ENCODE results near the gene ANKRD18B. TPM values are rescaled to one million over a fixed set of nuclear protein-coding genes. Genes with fewer than 3 reads are reported as not detected.
"Not testable (repeated sequence)": the region's sequence is repeated elsewhere in the genome, so short reads cannot be mapped to it uniquely, and the experiment has no call there.

The ANKRD18B gene
- total RNA-seq, 1 donor = not detected

- not testable (repeated sequence) for H3K4me3 ChIP-seq (ENCODE audit: low read depth, low read length); DNase-seq (ENCODE audit: low read depth)
These were observed 64.8 kb downstream of the ANKRD18B start for GRCh38 chr9:33588876-33589275.

GRCh38 chr9:33590857-33591256 is 66.8 kb downstream of the ANKRD18B start:
- not testable (repeated sequence) for H3K4me3 ChIP-seq (ENCODE audit: low read depth, low read length); DNase-seq (ENCODE audit: low read depth)

DNA sequence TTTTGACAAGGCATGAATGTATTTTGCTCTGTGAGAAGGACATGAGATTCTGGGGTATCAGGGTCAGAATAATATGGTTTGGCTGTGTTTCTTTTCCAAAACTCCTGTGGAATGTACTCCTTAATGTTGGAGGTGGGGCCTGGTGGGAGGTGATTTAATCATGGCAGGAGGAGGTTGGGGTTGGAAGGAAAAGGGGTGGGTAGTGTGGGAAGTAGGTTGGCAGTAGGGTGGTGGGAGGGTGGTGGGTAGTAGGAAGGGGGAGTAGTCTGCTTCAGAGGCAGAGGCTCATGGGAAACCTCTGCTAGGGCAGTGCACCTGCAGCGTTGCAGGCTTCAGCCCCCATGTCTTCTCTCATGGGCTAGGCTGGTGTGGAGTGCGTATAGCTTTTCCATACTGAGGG is 72.9 kb downstream of the ANKRD18B start:
- not testable (repeated sequence) for DNase-seq (ENCODE audit: low read depth); H3K4me3 ChIP-seq (ENCODE audit: low read depth, low read length)

GRCh38 chr9:33597386-33597785 is 73.3 kb downstream of the ANKRD18B start:
- not testable (repeated sequence) for H3K4me3 ChIP-seq (ENCODE audit: low read depth, low read length); DNase-seq (ENCODE audit: low read depth)

DNA sequence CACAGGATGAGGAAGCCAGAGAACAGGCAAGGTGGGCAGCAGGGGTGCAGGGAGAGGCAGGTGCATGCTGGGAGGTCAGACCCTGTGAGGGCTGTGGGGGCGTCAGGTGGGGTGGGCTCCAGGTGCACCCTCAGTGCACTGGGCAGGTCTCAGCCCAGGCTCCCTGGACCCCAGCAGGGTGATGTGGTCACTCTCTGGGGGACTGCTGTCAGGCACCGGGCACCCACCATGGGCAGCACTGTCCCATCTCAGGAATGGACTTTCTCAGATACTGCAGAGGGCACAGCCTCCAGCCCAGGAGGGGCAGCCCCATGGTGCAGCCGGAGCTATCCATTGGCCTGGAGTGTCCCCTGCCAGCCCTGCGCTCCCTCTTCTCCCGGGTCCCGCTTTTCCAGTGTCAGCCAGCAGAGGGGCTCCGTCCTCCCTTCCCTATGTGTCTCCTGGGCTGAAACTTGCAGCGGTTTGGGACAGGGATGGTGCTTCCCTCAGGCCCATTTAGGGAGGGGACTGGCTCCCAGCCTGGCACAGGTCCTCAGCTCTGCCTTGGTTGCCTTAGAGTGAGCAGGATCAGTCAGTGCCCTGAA is 74.8 kb downstream of the ANKRD18B start:
- not testable (repeated sequence) for DNase-seq (ENCODE audit: low read depth); H3K4me3 ChIP-seq (ENCODE audit: low read depth, low read length)

- H3K4me3 ChIP-seq (ENCODE audit: low read depth, low read length); DNase-seq (ENCODE audit: low read depth): not testable (repeated sequence)
These were observed 76.9 kb downstream of the ANKRD18B start for GRCh38 chr9:33600911-33601310.

- TF ChIP-seq, protein P1, sequence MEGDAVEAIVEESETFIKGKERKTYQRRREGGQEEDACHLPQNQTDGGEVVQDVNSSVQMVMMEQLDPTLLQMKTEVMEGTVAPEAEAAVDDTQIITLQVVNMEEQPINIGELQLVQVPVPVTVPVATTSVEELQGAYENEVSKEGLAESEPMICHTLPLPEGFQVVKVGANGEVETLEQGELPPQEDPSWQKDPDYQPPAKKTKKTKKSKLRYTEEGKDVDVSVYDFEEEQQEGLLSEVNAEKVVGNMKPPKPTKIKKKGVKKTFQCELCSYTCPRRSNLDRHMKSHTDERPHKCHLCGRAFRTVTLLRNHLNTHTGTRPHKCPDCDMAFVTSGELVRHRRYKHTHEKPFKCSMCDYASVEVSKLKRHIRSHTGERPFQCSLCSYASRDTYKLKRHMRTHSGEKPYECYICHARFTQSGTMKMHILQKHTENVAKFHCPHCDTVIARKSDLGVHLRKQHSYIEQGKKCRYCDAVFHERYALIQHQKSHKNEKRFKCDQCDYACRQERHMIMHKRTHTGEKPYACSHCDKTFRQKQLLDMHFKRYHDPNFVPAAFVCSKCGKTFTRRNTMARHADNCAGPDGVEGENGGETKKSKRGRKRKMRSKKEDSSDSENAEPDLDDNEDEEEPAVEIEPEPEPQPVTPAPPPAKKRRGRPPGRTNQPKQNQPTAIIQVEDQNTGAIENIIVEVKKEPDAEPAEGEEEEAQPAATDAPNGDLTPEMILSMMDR (IDR thresholded peaks at IDR 0.05; ENCODE audit: insufficient read depth, low read depth, low read length) = peak; percentile 50
- not testable (repeated sequence) for DNase-seq (ENCODE audit: low read depth); H3K4me3 ChIP-seq (ENCODE audit: low read depth, low read length)
These were observed 80.2 kb downstream of the ANKRD18B start for GRCh38 chr9:33604249-33604648.

GRCh38 chr9:33604936-33605335 is 80.9 kb downstream of the ANKRD18B start:
- not testable (repeated sequence) for H3K4me3 ChIP-seq (ENCODE audit: low read depth, low read length)
- peak; percentile 36 for DNase-seq (ENCODE audit: low read depth)

GRCh38 chr9:33611358-33611757 is 87.3 kb downstream of the ANKRD18B start:
- no peak for DNase-seq (ENCODE audit: low read depth)
- TF ChIP-seq, protein P1 (IDR thresholded peaks at IDR 0.05; ENCODE audit: insufficient read depth, low read depth, low read length) = no peak
- no peak overlapping the region for H3K4me3 ChIP-seq (ENCODE audit: low read depth, low read length)

DNA sequence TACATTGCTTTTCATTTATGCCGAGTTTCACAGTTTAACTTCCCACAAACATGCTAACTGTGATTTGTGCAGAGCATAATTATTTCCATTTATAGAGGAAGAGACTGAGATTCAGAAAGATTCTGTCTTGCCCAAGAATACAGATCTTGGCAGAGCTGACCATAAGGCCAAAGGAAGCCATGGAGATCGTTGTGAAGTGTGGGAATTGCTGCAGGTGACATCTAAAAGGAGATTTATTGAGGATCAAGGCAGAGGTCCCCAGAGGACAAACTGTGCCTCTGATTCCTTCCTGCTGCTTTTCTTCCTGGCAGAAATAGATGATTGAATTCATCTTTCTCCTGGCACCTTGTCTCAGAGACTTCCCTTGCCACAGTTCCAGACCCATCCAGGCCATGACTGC is 88.4 kb downstream of the ANKRD18B start:
- DNase-seq (ENCODE audit: low read depth); H3K4me3 ChIP-seq (ENCODE audit: low read depth, low read length): not testable (repeated sequence)

- DNase-seq (ENCODE audit: low read depth) = no peak
- TF ChIP-seq, protein P1 (IDR thresholded peaks at IDR 0.05; ENCODE audit: insufficient read depth, low read depth, low read length) = no peak
These were observed 90.1 kb downstream of the ANKRD18B start for GRCh38 chr9:33614001-33614687.

DNA sequence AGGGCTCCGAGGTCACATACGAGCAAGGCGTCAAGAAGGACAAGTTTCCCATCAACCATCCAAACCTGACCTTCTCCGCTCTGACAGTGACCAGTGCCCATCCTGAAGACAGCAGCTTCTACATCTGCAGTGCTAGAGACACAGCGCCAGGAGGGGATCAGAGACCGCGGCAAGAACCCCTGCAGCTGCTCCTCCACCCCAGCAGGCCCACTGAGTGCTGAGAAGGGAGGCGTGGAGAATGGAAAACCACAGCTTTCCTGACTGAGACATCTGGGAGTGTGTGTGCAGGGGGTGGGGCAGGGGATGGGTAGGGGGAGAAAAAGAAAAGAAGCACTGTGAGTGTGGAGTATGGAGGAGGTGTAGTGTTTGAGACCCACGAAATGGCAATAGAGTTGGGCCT is 94.3 kb downstream of the ANKRD18B start:
- not testable (repeated sequence) for H3K4me3 ChIP-seq (ENCODE audit: low read depth, low read length); DNase-seq (ENCODE audit: low read depth)

More at GRCh38 chr9:33614001-33614687, 90.1 kb downstream of the ANKRD18B start:
- H3K4me3 ChIP-seq (ENCODE audit: low read depth, low read length) = no peak overlapping the region
